Fibroblast of lung (primary cell): ENCODE data around the gene PPP1R1A. TPM values are rescaled to one million over a fixed set of nuclear protein-coding genes. Genes with fewer than 3 reads are reported as not detected.

Source experiments
- DNase-seq, 2 donors: peaks; one replicate each; pipeline versions ENCODE4 v3.0.0 to v3.0.0-alpha.2; 2010; ENCODE audit warnings: low read depth in 2 of 2
- H2AFZ ChIP-seq: 2 replicates; pipeline ENCODE4 v1.5.1; 2012; ENCODE audit warnings: low read length, control low read depth, inconsistent platforms
- H3K27ac ChIP-seq: 2 replicates; pipeline ENCODE4 v1.5.1; 2011; ENCODE audit warnings: low read length, control low read depth; ENCODE audit not compliant: insufficient read depth
- H3K27me3 ChIP-seq: 2 replicates; pipeline ENCODE4 v1.5.1; 2011; ENCODE audit warnings: mild to moderate bottlenecking, low read length; ENCODE audit not compliant: control insufficient read depth, insufficient read depth
- H3K36me3 ChIP-seq: 2 replicates; pipeline ENCODE4 v1.5.1; 2011; ENCODE audit warnings: low read length; ENCODE audit not compliant: control insufficient read depth, insufficient read depth
- H3K4me1 ChIP-seq: 2 replicates; pipeline ENCODE4 v1.5.1; 2011; ENCODE audit warnings: low read length; ENCODE audit not compliant: control insufficient read depth, insufficient read depth; ENCODE audit errors: extremely low read depth
- H3K4me2 ChIP-seq: 2 replicates; pipeline ENCODE4 v1.5.1; 2011; ENCODE audit warnings: low read length, control low read depth; ENCODE audit not compliant: insufficient read depth; ENCODE audit errors: extremely low read depth
- H3K4me3 ChIP-seq, 4 experiments: fragments of 200-600 bp in 1 of 4; sonication (generic) in 1 of 4; replicated peaks in 1 of 4; 2 replicates each; pipeline ENCODE4 v1.5.1; 2011 to 2016; ENCODE audit warnings: low read length in 4 of 4, low read depth in 3 of 4, mild to moderate bottlenecking in 3 of 4, control low read depth in 2 of 4, inconsistent platforms in 1 of 4, mixed read lengths in 1 of 4; ENCODE audit not compliant: insufficient read depth in 1 of 4; ENCODE audit errors: control extremely low read depth in 1 of 4
- H3K79me2 ChIP-seq: 2 replicates; pipeline ENCODE4 v1.5.1; 2012; ENCODE audit warnings: mild to moderate bottlenecking, low read length, inconsistent platforms; ENCODE audit not compliant: control insufficient read depth, insufficient read depth
- H3K9ac ChIP-seq: 2 replicates; pipeline ENCODE4 v1.5.1; 2011; ENCODE audit warnings: mild to moderate bottlenecking, low read length, control low read depth; ENCODE audit not compliant: insufficient read depth
- H3K9me3 ChIP-seq: 2 replicates; pipeline ENCODE4 v1.5.1; 2012; ENCODE audit warnings: low read depth, low read length; ENCODE audit not compliant: control insufficient read depth, insufficient read depth
- H4K20me1 ChIP-seq: 2 replicates; pipeline ENCODE4 v1.5.1; 2011; ENCODE audit warnings: low read length; ENCODE audit not compliant: control insufficient read depth, insufficient read depth; ENCODE audit errors: extremely low read depth
- EZH2 ChIP-seq: IDR thresholded peaks from 2 replicates; pipeline ENCODE4 v1.5.1; 2012; ENCODE audit warnings: low read length, control low read depth, mild to moderate bottlenecking; ENCODE audit errors: missing control alignments
- polyA plus RNA-seq, 2 donors: library from polyadenylated mRNA; depleted of rRNA in 1 of 2; stranded (reverse) in 1 of 2; unstranded in 1 of 2; fragments of >200 nt; gene quantifications; 2 replicates each; pipeline ENCODE4 v1.2.1, GENCODE V29; 2011 to 2012; ENCODE audit warnings: missing spikeins in 1 of 2
- total RNA-seq: library from RNA; depleted of rRNA; stranded (reverse); fragments of >200 nt; gene quantifications from 2 replicates; pipeline ENCODE4 v1.2.1, GENCODE V29; 2014
- TF ChIP-seq, protein P1 (sequence below), 2 donors: IDR thresholded peaks in 1 of 2; conservative IDR thresholded peaks in 1 of 2; 1 replicate in 1 of 2; 2 replicates in 1 of 2; pipeline ENCODE4 v1.5.1; 2011 to 2012; ENCODE audit warnings: low read length in 2 of 2, control low read depth in 1 of 2, inconsistent platforms in 1 of 2, low read depth in 1 of 2, mild to moderate bottlenecking in 1 of 2

Gene PPP1R1A
- total and polyA plus RNA-seq, 2 donors (not counting 1 experiment from before 2014, with no cell fraction given) = not detected

DNA sequence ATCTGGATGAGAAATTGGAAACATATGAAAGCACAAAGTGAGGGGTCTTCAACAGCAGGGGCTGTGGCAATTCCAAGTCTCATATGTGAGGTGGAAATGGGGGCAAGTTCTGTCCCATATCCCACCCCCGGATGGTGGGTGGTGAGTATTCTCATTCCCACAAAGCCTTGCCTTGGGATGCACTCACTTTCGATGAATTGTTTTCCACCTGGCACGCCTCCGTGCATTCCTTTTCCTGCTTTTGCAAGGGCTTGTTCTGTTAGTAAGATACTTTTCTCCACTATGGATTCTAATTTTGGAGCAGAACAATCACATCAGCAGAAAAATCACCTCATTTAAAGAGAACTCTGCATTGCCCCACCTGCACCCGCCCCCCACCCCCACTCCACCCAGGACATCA, 43.1 kb upstream of the PPP1R1A start:
- TF ChIP-seq, protein P1, sequence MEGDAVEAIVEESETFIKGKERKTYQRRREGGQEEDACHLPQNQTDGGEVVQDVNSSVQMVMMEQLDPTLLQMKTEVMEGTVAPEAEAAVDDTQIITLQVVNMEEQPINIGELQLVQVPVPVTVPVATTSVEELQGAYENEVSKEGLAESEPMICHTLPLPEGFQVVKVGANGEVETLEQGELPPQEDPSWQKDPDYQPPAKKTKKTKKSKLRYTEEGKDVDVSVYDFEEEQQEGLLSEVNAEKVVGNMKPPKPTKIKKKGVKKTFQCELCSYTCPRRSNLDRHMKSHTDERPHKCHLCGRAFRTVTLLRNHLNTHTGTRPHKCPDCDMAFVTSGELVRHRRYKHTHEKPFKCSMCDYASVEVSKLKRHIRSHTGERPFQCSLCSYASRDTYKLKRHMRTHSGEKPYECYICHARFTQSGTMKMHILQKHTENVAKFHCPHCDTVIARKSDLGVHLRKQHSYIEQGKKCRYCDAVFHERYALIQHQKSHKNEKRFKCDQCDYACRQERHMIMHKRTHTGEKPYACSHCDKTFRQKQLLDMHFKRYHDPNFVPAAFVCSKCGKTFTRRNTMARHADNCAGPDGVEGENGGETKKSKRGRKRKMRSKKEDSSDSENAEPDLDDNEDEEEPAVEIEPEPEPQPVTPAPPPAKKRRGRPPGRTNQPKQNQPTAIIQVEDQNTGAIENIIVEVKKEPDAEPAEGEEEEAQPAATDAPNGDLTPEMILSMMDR (conservative IDR thresholded peaks at IDR 0.05 in 1 of 2, IDR thresholded peaks at IDR 0.05 in 1 of 2; ENCODE audit: low read depth in 1 of 2, low read length in 2 of 2) = no peak
- TF ChIP-seq EZH2 = no peak
- H3K4me1 ChIP-seq = no peaks in the 10 kb centered on the region

DNA sequence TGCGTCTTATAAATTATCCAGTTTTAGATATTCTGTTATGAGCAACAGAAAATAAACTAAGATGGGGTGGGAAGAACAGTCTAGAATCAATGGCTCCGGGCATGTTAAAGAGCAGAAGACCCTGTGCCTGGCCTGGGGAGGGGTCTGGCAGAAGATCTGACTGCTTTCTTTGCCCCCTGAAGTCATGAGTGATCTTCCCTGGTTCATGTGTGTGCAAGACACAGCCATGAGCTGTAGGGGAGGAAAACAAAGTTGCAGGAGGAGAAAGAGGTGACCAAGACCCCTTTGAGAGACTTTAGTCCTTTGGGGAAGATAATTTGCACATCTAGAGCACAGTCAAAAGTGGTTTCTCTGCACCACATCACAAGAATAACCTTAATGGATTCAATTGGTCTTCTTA, 41.5 kb upstream of the PPP1R1A start:
- Histone ChIP-seq H3K27me3 (no peaks in the 10 kb centered on the region), H3K27ac (no peak overlapping the region), H3K4me3 (no peak overlapping the region), H3K4me2 (no peak overlapping the region), H3K36me3 (no peaks in the 10 kb centered on the region), H3K79me2 (no peaks in the 10 kb centered on the region), H4K20me1 (no peaks in the 10 kb centered on the region), H2AFZ (no peak overlapping the region), H3K9ac (no peak overlapping the region), H3K9me3 (no peaks in the 10 kb centered on the region), H3K4me1 (no peaks in the 10 kb centered on the region)
- TF ChIP-seq EZH2 = no peak
- TF ChIP-seq, protein P1 (conservative IDR thresholded peaks at IDR 0.05 in 1 of 2, IDR thresholded peaks at IDR 0.05 in 1 of 2; ENCODE audit: low read depth in 1 of 2, low read length in 2 of 2) = no peak
- no peak for DNase-seq

More for the DNA sequence above, 43.1 kb upstream of the PPP1R1A start:
- Histone ChIP-seq H3K4me2 (no peak overlapping the region), H3K79me2 (no peaks in the 10 kb centered on the region), H4K20me1 (no peaks in the 10 kb centered on the region), H3K27me3 (no peaks in the 10 kb centered on the region), H3K36me3 (no peaks in the 10 kb centered on the region), H3K9ac (no peak overlapping the region), H3K9me3 (no peaks in the 10 kb centered on the region), H3K27ac (no peak overlapping the region), H3K4me3 (no peak overlapping the region), H2AFZ (no peak overlapping the region)
- no peak for DNase-seq

DNA sequence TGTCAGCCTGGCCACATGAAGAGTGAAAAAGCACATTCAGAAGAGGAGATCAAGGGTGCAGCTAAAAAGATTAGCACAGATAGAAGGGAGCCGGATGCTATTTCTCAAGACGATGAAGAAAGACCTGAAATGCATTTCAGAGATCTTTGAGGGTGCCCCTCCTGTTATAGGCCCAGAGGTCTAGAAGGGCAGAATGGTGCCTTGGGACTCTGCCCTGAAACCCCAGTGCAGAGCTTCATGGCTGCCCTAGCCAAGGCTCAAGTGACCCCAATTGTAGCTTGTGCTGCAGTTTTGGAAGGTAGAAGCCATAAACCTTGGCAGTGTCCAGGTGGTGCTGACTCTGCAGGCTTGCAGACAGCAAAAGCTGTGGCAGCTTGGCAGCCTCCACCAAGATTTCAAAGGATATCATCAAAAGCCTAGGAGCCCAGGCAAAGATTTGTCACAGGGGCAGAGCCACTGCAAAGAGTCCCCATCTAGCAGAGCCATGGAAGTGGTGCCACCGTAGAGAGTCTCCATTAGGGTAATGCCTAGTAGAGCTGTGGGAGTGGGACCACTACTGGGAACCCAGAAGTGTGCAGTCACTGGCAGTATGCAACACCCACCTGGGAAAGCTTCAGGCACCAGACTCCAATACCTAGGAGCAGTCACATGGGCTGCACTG, 39.9 kb upstream of the PPP1R1A start:
- DNase-seq = no peak
- H3K79me2 ChIP-seq = no peaks in the 10 kb centered on the region
- no peaks in the 10 kb centered on the region for H4K20me1 ChIP-seq
- H3K9me3 ChIP-seq = no peaks in the 10 kb centered on the region
- H3K27ac ChIP-seq = no peak overlapping the region
- H3K27me3 ChIP-seq = no peaks in the 10 kb centered on the region
- TF ChIP-seq, protein P1 (conservative IDR thresholded peaks at IDR 0.05 in 1 of 2, IDR thresholded peaks at IDR 0.05 in 1 of 2; ENCODE audit: low read depth in 1 of 2, low read length in 2 of 2) = no peak
- no peak for TF ChIP-seq EZH2
- no peaks in the 10 kb centered on the region for H3K4me1 ChIP-seq
- H3K4me3 ChIP-seq = no peak overlapping the region
- H3K36me3 ChIP-seq = no peaks in the 10 kb centered on the region
- no peak overlapping the region for H2AFZ ChIP-seq
- no peak overlapping the region for H3K9ac ChIP-seq
- H3K4me2 ChIP-seq = no peak overlapping the region
